ENCODE measurements around the gene CTNND2.
A peak's percentile ranks its signal among the peaks of the same experiment; 100 is the strongest.

Gene CTNND2

GRCh38 chr5:11922394-11922793 is 18.1 kb upstream of the CTNND2 start:
- no peak for DNase-seq (ENCODE audit: low read depth)
- no peak for TF ChIP-seq CTCF (IDR thresholded peaks at IDR 0.05; ENCODE audit: control insufficient read depth, extremely low read depth, insufficient read depth)
- H3K4me3 ChIP-seq (ENCODE audit: low read depth, low read length) = no peak overlapping the region

GRCh38 chr5:11918463-11919045 is 14.3 kb upstream of the CTNND2 start:
- no peak for TF ChIP-seq CTCF (IDR thresholded peaks at IDR 0.05; ENCODE audit: control insufficient read depth, extremely low read depth, insufficient read depth)
- DNase-seq (ENCODE audit: low read depth) = no peak
- no peak overlapping the region for H3K4me3 ChIP-seq (ENCODE audit: low read depth, low read length)

- no peak for DNase-seq (ENCODE audit: low read depth)
- no peak for TF ChIP-seq CTCF (IDR thresholded peaks at IDR 0.05; ENCODE audit: control insufficient read depth, extremely low read depth, insufficient read depth)
- no peak overlapping the region for H3K4me3 ChIP-seq (ENCODE audit: low read depth, low read length)
Observed at GRCh38 chr5:11909471-11909870, 5.2 kb upstream of the CTNND2 start.

GRCh38 chr5:11906497-11906896 is 2.3 kb upstream of the CTNND2 start:
- H3K4me3 ChIP-seq (ENCODE audit: low read depth, low read length) = no peak overlapping the region
- TF ChIP-seq CTCF (IDR thresholded peaks at IDR 0.05; ENCODE audit: control insufficient read depth, extremely low read depth, insufficient read depth) = peak; percentile 48
- DNase-seq (ENCODE audit: low read depth) = no peak

- TF ChIP-seq CTCF (IDR thresholded peaks at IDR 0.05; ENCODE audit: control insufficient read depth, extremely low read depth, insufficient read depth) = no peak
- H3K4me3 ChIP-seq (ENCODE audit: low read depth, low read length) = no peak overlapping the region
- no peak for DNase-seq (ENCODE audit: low read depth)
Observed at GRCh38 chr5:11905206-11905605, 960 bp upstream of the CTNND2 start.

GRCh38 chr5:11903614-11904264 is 507 bp downstream of the CTNND2 start:
- DNase-seq (ENCODE audit: low read depth) = no peak
- H3K4me3 ChIP-seq (ENCODE audit: low read depth, low read length) = no peak overlapping the region
- 0 out of 2 replicates have a peak, but pooled peaks have one; percentile 26 for TF ChIP-seq CTCF (IDR thresholded peaks at IDR 0.05; ENCODE audit: control insufficient read depth, extremely low read depth, insufficient read depth)

Measured in LNCaP clone FGC (cell line).